Vagina (tissue), 2 donors: Measurements from ENCODE around the gene NALCN. TPM values are rescaled to one million over a fixed set of nuclear protein-coding genes. Genes with fewer than 3 reads are reported as not detected.

Experiments
- DNase-seq, 2 donors: peaks; one replicate each; pipeline ENCODE4 v3.0.0-alpha.2; 2017; ENCODE audit errors: extremely low spot score in 2 of 2
- H3K27ac ChIP-seq: fragments of 200-600 bp; sonication (generic); one replicate; pipeline ENCODE4 v1.5.1; 2019
- H3K27me3 ChIP-seq: fragments of 200-600 bp; sonication (generic); one replicate; pipeline ENCODE4 v1.5.1; 2019
- H3K36me3 ChIP-seq, 2 donors: fragments of 200-600 bp; sonication (generic); one replicate each; pipeline ENCODE4 v1.5.1; 2017 to 2019
- H3K4me1 ChIP-seq: fragments of 200-600 bp; sonication (generic); one replicate; pipeline ENCODE4 v1.5.1; 2019
- H3K4me3 ChIP-seq, 2 donors: fragments of 200-600 bp; sonication (generic); 1 replicate in 1 of 2; 2 replicates in 1 of 2; pipeline ENCODE4 v1.5.1; 2016 to 2019
- H3K9me3 ChIP-seq: fragments of 200-600 bp; sonication (generic); one replicate; pipeline ENCODE4 v1.5.1; 2019
- CTCF ChIP-seq, 3 experiments: fragments of 450-650 bp in 2 of 3; fragments of 200-600 bp in 1 of 3; sonication (generic) in 1 of 3; IDR thresholded peaks; one replicate each; pipeline ENCODE4 v1.5.1; 2017 to 2019; ENCODE audit warnings: antibody characterized with exemption in 3 of 3, mild to moderate bottlenecking in 2 of 3, moderate library complexity in 2 of 3
- POLR2A ChIP-seq, 2 donors: fragments of 450-650 bp; IDR thresholded peaks; one replicate each; pipeline ENCODE4 v1.6.1; 2017; ENCODE audit warnings: antibody characterized with exemption in 2 of 2, mild to moderate bottlenecking in 2 of 2, moderate library complexity in 2 of 2
- POLR2AphosphoS5 ChIP-seq, 2 donors: sonication (generic); formaldehyde crosslinking; IDR thresholded peaks; one replicate each; pipeline ENCODE4 v1.9.0; 2017; ENCODE audit warnings: antibody characterized with exemption in 2 of 2, mild to moderate bottlenecking in 2 of 2, low read depth in 1 of 2; ENCODE audit not compliant: insufficient read depth in 1 of 2
- intact Hi-C: fragments of 100-400 bp; cut with DNase I; formaldehyde crosslinking; loops from one replicate; pipeline ENCODE4 v1.15.1; 2023
- total RNA-seq: library from RNA; depleted of rRNA; stranded (reverse); fragments of >200 nt; gene quantifications from one replicate; pipeline ENCODE4 v1.2.3, GENCODE V29; 2016

Gene NALCN
- total RNA-seq, 1 donor from 2014 or later = 1.7 TPM

GRCh38 chr13:101210774-101211173 lies 205.5 kb downstream of the NALCN start:
- no peak for TF ChIP-seq POLR2AphosphoS5 (IDR thresholded peaks at IDR 0.05; ENCODE audit: insufficient read depth in 1 of 2, low read depth in 1 of 2)
- no peak for TF ChIP-seq POLR2A (IDR thresholded peaks at IDR 0.05)
- no peak for TF ChIP-seq CTCF (IDR thresholded peaks at IDR 0.05)
- Histone ChIP-seq H3K27me3 (no peaks in the 10 kb centered on the region), H3K4me1 (no peaks in the 10 kb centered on the region), H3K9me3 (no peaks in the 10 kb centered on the region), H3K27ac (no peak overlapping the region), H3K36me3 (no peaks in the 10 kb centered on the region), H3K4me3 (no peak overlapping the region)
- DNase-seq = no peak
- intact Hi-C loops = no loop called here

GRCh38 chr13:101209206-101209893 lies 207.0 kb downstream of the NALCN start:
- TF ChIP-seq CTCF (IDR thresholded peaks at IDR 0.05) = no peak
- TF ChIP-seq POLR2A (IDR thresholded peaks at IDR 0.05) = no peak
- TF ChIP-seq POLR2AphosphoS5 (IDR thresholded peaks at IDR 0.05; ENCODE audit: insufficient read depth in 1 of 2, low read depth in 1 of 2) = no peak
- intact Hi-C loops = no loop called here
- DNase-seq = no peak
- Histone ChIP-seq H3K27me3 (no peaks in the 10 kb centered on the region), H3K4me1 (no peaks in the 10 kb centered on the region), H3K27ac (no peak overlapping the region), H3K9me3 (no peaks in the 10 kb centered on the region), H3K4me3 (no peak overlapping the region), H3K36me3 (no peaks in the 10 kb centered on the region)

GRCh38 chr13:101205408-101205807 lies 210.9 kb downstream of the NALCN start:
- Histone ChIP-seq H3K4me3 (no peak overlapping the region), H3K27me3 (no peaks in the 10 kb centered on the region), H3K36me3 (no peaks in the 10 kb centered on the region), H3K4me1 (no peaks in the 10 kb centered on the region), H3K9me3 (no peaks in the 10 kb centered on the region), H3K27ac (no peak overlapping the region)
- no peak for DNase-seq
- intact Hi-C loops = no loop called here
- TF ChIP-seq POLR2AphosphoS5 (IDR thresholded peaks at IDR 0.05; ENCODE audit: insufficient read depth in 1 of 2, low read depth in 1 of 2) (no peak), POLR2A (IDR thresholded peaks at IDR 0.05) (no peak), CTCF (IDR thresholded peaks at IDR 0.05) (no peak)

- no peak for TF ChIP-seq CTCF (IDR thresholded peaks at IDR 0.05)
- TF ChIP-seq POLR2A (IDR thresholded peaks at IDR 0.05) = no peak
- TF ChIP-seq POLR2AphosphoS5 (IDR thresholded peaks at IDR 0.05; ENCODE audit: insufficient read depth in 1 of 2, low read depth in 1 of 2) = no peak
- H3K4me1 ChIP-seq = no peaks in the 10 kb centered on the region
- intact Hi-C loops = loop anchor here (5.0 kb wide), 1 partner anchor 968 kb away; no protein-coding TSS in a partner anchor
- H3K36me3 ChIP-seq = no peaks in the 10 kb centered on the region
- no peaks in the 10 kb centered on the region for H3K9me3 ChIP-seq
- no peak overlapping the region for H3K4me3 ChIP-seq
- no peak for DNase-seq
- H3K27ac ChIP-seq = no peak overlapping the region
- H3K27me3 ChIP-seq = no peaks in the 10 kb centered on the region
Observed at GRCh38 chr13:101204270-101205020, 211.9 kb downstream of the NALCN start.

- H3K27me3 ChIP-seq = no peaks in the 10 kb centered on the region
- intact Hi-C loops = loop anchor here (5.0 kb wide), 1 partner anchor 970 kb away; no protein-coding TSS in a partner anchor
- H3K4me3 ChIP-seq = no peak overlapping the region
- no peak for DNase-seq
- H3K9me3 ChIP-seq = no peaks in the 10 kb centered on the region
- no peaks in the 10 kb centered on the region for H3K36me3 ChIP-seq
- TF ChIP-seq CTCF (IDR thresholded peaks at IDR 0.05) (no peak), POLR2A (IDR thresholded peaks at IDR 0.05) (no peak), POLR2AphosphoS5 (IDR thresholded peaks at IDR 0.05; ENCODE audit: insufficient read depth in 1 of 2, low read depth in 1 of 2) (no peak)
- no peaks in the 10 kb centered on the region for H3K4me1 ChIP-seq
- no peak overlapping the region for H3K27ac ChIP-seq
Observed at GRCh38 chr13:101202590-101202989, 213.7 kb downstream of the NALCN start.
